HTR-8/SVneo (cell line): ENCODE results near the gene MAGED1.
"Not testable (repeated sequence)": the region's sequence is repeated elsewhere in the genome, so short reads cannot be mapped to it uniquely, and the experiment has no call there.

Source experiments
- DNase-seq: peaks from one replicate; pipeline ENCODE4 v3.0.0; 2011; ENCODE audit warnings: low spot score, mixed read lengths; ENCODE audit not compliant: insufficient read length
- FAIRE-seq: peaks from 2 replicates; lab custom pipeline; 2011; peaks lifted over from hg19 to GRCh38; lab: Jason Lieb, UNC

Gene MAGED1

GRCh38 chrX:51894697-51895336 lies 1.4 kb downstream of the MAGED1 start:
- DNase-seq (no peak), FAIRE-seq (no peak)

- DNase-seq (no peak), FAIRE-seq (no peak)
Observed at GRCh38 chrX:51896626-51897025, 3.2 kb downstream of the MAGED1 start.

DNA sequence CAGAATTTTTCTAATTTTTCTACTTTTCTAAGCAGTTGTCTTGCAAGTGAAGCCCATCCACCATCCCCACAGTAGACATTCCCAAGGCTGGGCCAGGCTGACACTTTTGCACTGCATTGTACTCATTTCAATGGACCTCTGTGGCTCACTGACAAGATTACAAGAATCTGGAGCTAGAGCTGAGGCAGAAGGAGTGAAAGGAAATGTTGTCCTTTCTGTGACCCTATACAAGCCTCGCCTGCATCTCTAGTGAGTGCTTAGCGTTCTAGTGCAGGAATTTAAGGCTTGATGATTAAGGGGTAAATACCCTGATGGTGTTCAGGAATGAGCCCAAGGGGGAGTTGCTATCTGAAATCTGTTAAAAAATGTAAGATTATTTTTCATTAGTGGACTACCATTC lies 6.3 kb downstream of the MAGED1 start:
- DNase-seq (no peak), FAIRE-seq (no peak)

GRCh38 chrX:51902510-51903050 lies 9.2 kb downstream of the MAGED1 start:
- FAIRE-seq = no peak
- no peak for DNase-seq

- FAIRE-seq, DNase-seq: not testable (repeated sequence)
Observed at GRCh38 chrX:51905152-51905551, 11.7 kb downstream of the MAGED1 start.

- FAIRE-seq (no peak), DNase-seq (no peak)
Observed at GRCh38 chrX:51905711-51906110, 12.3 kb downstream of the MAGED1 start.

- no peak for FAIRE-seq
- no peak for DNase-seq
Observed at GRCh38 chrX:51917604-51918003, 24.2 kb downstream of the MAGED1 start.

DNA sequence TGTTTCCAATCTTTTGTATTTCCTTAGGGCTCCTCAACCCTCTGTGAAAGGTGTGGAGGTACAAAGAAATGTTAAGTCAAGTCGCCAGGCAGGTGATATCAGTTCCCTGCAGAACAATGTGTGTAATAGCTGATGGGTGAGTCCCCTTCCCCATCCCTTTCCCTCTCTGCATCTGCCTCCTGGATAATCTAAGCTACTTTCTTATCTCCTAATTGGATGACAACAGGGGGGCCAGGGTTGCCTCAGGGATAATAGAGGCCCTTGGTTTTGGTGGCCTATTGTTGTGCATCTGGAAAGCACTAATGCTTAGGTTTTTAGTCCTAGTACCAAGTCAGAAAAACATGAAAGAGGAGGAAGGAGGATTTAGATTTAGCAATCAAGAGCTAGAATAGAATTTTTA lies 29.1 kb downstream of the MAGED1 start:
- FAIRE-seq (no peak), DNase-seq (no peak)

- no peak for FAIRE-seq
- DNase-seq = no peak
Observed at GRCh38 chrX:51931566-51932150, 38.2 kb downstream of the MAGED1 start.
